GM19023 (cell line): Measurements from ENCODE around the gene NRG2.

Experiments
- ATAC-seq: cut with Tn5 transposase; IDR thresholded peaks from one replicate; pipeline ENCODE4 v1.9.1; 2021; ENCODE audit warnings: mild to moderate bottlenecking, moderate library complexity; ENCODE audit not compliant: unreplicated experiment

NRG2 gene

GRCh38 chr5:139951983-139952382 is 91.1 kb downstream of the NRG2 start:
- no peak for ATAC-seq

GRCh38 chr5:139951296-139951924 is 91.7 kb downstream of the NRG2 start:
- ATAC-seq, result no peak

- no peak for ATAC-seq
Observed at GRCh38 chr5:139950436-139950835, 92.7 kb downstream of the NRG2 start.

- ATAC-seq, result no peak
Observed at GRCh38 chr5:139949710-139950109, 93.4 kb downstream of the NRG2 start.

GRCh38 chr5:139947727-139948126 is 95.4 kb downstream of the NRG2 start:
- ATAC-seq, result no peak

- no peak for ATAC-seq
Observed at GRCh38 chr5:139946440-139946839, 96.7 kb downstream of the NRG2 start.

GRCh38 chr5:139946006-139946405 is 97.1 kb downstream of the NRG2 start:
- no peak for ATAC-seq

- ATAC-seq, result no peak
Observed at GRCh38 chr5:139942243-139942642, 100.9 kb downstream of the NRG2 start.

GRCh38 chr5:139930406-139930805 is 112.7 kb downstream of the NRG2 start:
- ATAC-seq, result no peak

GRCh38 chr5:139926797-139927503 is 116.1 kb downstream of the NRG2 start:
- ATAC-seq, result no peak

GRCh38 chr5:139925650-139926640 is 117.2 kb downstream of the NRG2 start:
- ATAC-seq, result no peak

GRCh38 chr5:139925216-139925562 is 117.9 kb downstream of the NRG2 start:
- ATAC-seq, result no peak

GRCh38 chr5:139924294-139925215 is 118.5 kb downstream of the NRG2 start:
- no peak for ATAC-seq

GRCh38 chr5:139919308-139919707 is 123.8 kb downstream of the NRG2 start:
- no peak for ATAC-seq

- ATAC-seq, result no peak
Observed at GRCh38 chr5:139915834-139916233, 127.3 kb downstream of the NRG2 start.

GRCh38 chr5:139915266-139915665 is 127.8 kb downstream of the NRG2 start:
- ATAC-seq, result no peak

GRCh38 chr5:139914218-139914807 is 128.8 kb downstream of the NRG2 start:
- no peak for ATAC-seq

- ATAC-seq, result no peak
Observed at GRCh38 chr5:139912804-139913203, 130.3 kb downstream of the NRG2 start.

- ATAC-seq, result no peak
Observed at GRCh38 chr5:139912158-139912557, 130.9 kb downstream of the NRG2 start.
